MG63 (cell line): Measurements from ENCODE around the gene GP5. TPM values are rescaled to one million over a fixed set of nuclear protein-coding genes. Genes with fewer than 3 reads are reported as not detected.

Experiments
- DNase-seq: peaks from one replicate; pipeline ENCODE4 v3.0.0-alpha.2; 2020
- H3K27me3 ChIP-seq: fragments of 250-450 bp; sonication (Bioruptor Pico); 2 replicates; pipeline ENCODE4 v1.5.1; 2020; ENCODE audit warnings: mild to moderate bottlenecking, moderate library complexity
- H3K36me3 ChIP-seq: fragments of 250-450 bp; sonication (Bioruptor Pico); 2 replicates; pipeline ENCODE4 v1.5.1; 2020; ENCODE audit warnings: mild to moderate bottlenecking, moderate library complexity
- H3K4me3 ChIP-seq: fragments of 250-450 bp; sonication (Bioruptor Pico); 2 replicates; pipeline ENCODE4 v1.5.1; 2020; ENCODE audit warnings: mild to moderate bottlenecking, moderate library complexity
- H3K9me3 ChIP-seq: fragments of 250-450 bp; sonication (Bioruptor Pico); 2 replicates; pipeline ENCODE4 v1.5.1; 2020; ENCODE audit warnings: mild to moderate bottlenecking, moderate library complexity
- total RNA-seq: library from RNA; depleted of rRNA; stranded (reverse); fragments of >200 nt; shearing (Covaris generic); gene quantifications from 2 replicates; pipeline ENCODE4 v1.2.3, GENCODE V29; 2014; ENCODE audit warnings: low replicate concordance

GP5 gene
- total RNA-seq, 1 experiment from 2014 or later = not detected

GRCh38 chr3:194384569-194385001 is 14.5 kb downstream of the GP5 start:
- Histone ChIP-seq H3K36me3 (no peaks in the 10 kb centered on the region), H3K27me3 (no peaks in the 10 kb centered on the region; the same call in 1 of the 2 replicates), H3K4me3 (no peak overlapping the region), H3K9me3 (no peaks in the 10 kb centered on the region)
- DNase-seq = no peak

- no peaks in the 10 kb centered on the region; the same call in 1 of the 2 replicates for H3K27me3 ChIP-seq
Observed at GRCh38 chr3:194384156-194384555, 14.9 kb downstream of the GP5 start.

GRCh38 chr3:194383276-194383940 is 15.7 kb downstream of the GP5 start:
- H3K36me3 ChIP-seq = no peaks in the 10 kb centered on the region
- no peaks in the 10 kb centered on the region; the same call in 1 of the 2 replicates for H3K27me3 ChIP-seq
- H3K9me3 ChIP-seq = no peaks in the 10 kb centered on the region
- DNase-seq = no peak
- H3K4me3 ChIP-seq = no peak overlapping the region

More at GRCh38 chr3:194384156-194384555, 14.9 kb downstream of the GP5 start:
- H3K4me3 ChIP-seq = no peak overlapping the region
- no peak for DNase-seq
- no peaks in the 10 kb centered on the region for H3K36me3 ChIP-seq
- no peaks in the 10 kb centered on the region for H3K9me3 ChIP-seq

- no peaks in the 10 kb centered on the region for H3K9me3 ChIP-seq
- no peak for DNase-seq
- no peaks in the 10 kb centered on the region for H3K36me3 ChIP-seq
- no peak overlapping the region for H3K4me3 ChIP-seq
- H3K27me3 ChIP-seq = no peaks in the 10 kb centered on the region; the same call in 1 of the 2 replicates
Observed at GRCh38 chr3:194382892-194383223, 16.2 kb downstream of the GP5 start.

- no peak for DNase-seq
- Histone ChIP-seq H3K4me3 (no peak overlapping the region), H3K27me3 (no peaks in the 10 kb centered on the region; the same call in 1 of the 2 replicates), H3K36me3 (no peaks in the 10 kb centered on the region), H3K9me3 (no peaks in the 10 kb centered on the region)
Observed at GRCh38 chr3:194382196-194382891, 16.7 kb downstream of the GP5 start.

- no peaks in the 10 kb centered on the region for H3K9me3 ChIP-seq
- H3K4me3 ChIP-seq = no peak overlapping the region
- H3K27me3 ChIP-seq = no peaks in the 10 kb centered on the region; the same call in 1 of the 2 replicates
- DNase-seq = no peak
- H3K36me3 ChIP-seq = no peaks in the 10 kb centered on the region
Observed at GRCh38 chr3:194381460-194381875, 17.6 kb downstream of the GP5 start.

- no peak for DNase-seq
- H3K36me3 ChIP-seq = no peaks in the 10 kb centered on the region
- H3K4me3 ChIP-seq = no peak overlapping the region
- H3K9me3 ChIP-seq = no peaks in the 10 kb centered on the region
- H3K27me3 ChIP-seq = no peaks in the 10 kb centered on the region; the same call in 1 of the 2 replicates
Observed at GRCh38 chr3:194380326-194380725, 18.7 kb downstream of the GP5 start.

- no peaks in the 10 kb centered on the region; the same call in 1 of the 2 replicates for H3K27me3 ChIP-seq
- DNase-seq = no peak
- no peak overlapping the region for H3K4me3 ChIP-seq
- H3K36me3 ChIP-seq = no peaks in the 10 kb centered on the region
- H3K9me3 ChIP-seq = no peaks in the 10 kb centered on the region
Observed at GRCh38 chr3:194379651-194380050, 19.4 kb downstream of the GP5 start.

- Histone ChIP-seq H3K9me3 (no peaks in the 10 kb centered on the region), H3K4me3 (no peak overlapping the region), H3K36me3 (no peaks in the 10 kb centered on the region), H3K27me3 (no peaks in the 10 kb centered on the region; the same call in 1 of the 2 replicates)
- DNase-seq = no peak
Observed at GRCh38 chr3:194379231-194379630, 19.8 kb downstream of the GP5 start.

GRCh38 chr3:194377708-194378107 is 21.4 kb downstream of the GP5 start:
- no peak for DNase-seq
- Histone ChIP-seq H3K36me3 (no peaks in the 10 kb centered on the region), H3K9me3 (no peaks in the 10 kb centered on the region), H3K4me3 (no peak overlapping the region), H3K27me3 (no peaks in the 10 kb centered on the region; the same call in 1 of the 2 replicates)

- Histone ChIP-seq H3K4me3 (no peak overlapping the region), H3K27me3 (no peaks in the 10 kb centered on the region; the same call in 1 of the 2 replicates), H3K9me3 (no peaks in the 10 kb centered on the region), H3K36me3 (no peaks in the 10 kb centered on the region)
- no peak for DNase-seq
Observed at GRCh38 chr3:194376241-194376560, 22.9 kb downstream of the GP5 start.

- Histone ChIP-seq H3K27me3 (no peaks in the 10 kb centered on the region; the same call in 1 of the 2 replicates), H3K4me3 (no peak overlapping the region), H3K9me3 (no peaks in the 10 kb centered on the region), H3K36me3 (no peaks in the 10 kb centered on the region)
- no peak for DNase-seq
Observed at GRCh38 chr3:194375473-194376240, 23.4 kb downstream of the GP5 start.

- H3K27me3 ChIP-seq = no peaks in the 10 kb centered on the region; the same call in 1 of the 2 replicates
- no peaks in the 10 kb centered on the region for H3K36me3 ChIP-seq
- no peak for DNase-seq
- no peaks in the 10 kb centered on the region for H3K9me3 ChIP-seq
- H3K4me3 ChIP-seq = no peak overlapping the region
Observed at GRCh38 chr3:194374935-194375334, 24.1 kb downstream of the GP5 start.

- DNase-seq = no peak
- H3K4me3 ChIP-seq = no peak overlapping the region
- no peaks in the 10 kb centered on the region for H3K27me3 ChIP-seq
- H3K9me3 ChIP-seq = no peaks in the 10 kb centered on the region
- H3K36me3 ChIP-seq = no peaks in the 10 kb centered on the region
Observed at GRCh38 chr3:194373899-194374298, 25.2 kb downstream of the GP5 start.

GRCh38 chr3:194373028-194373427 is 26.0 kb downstream of the GP5 start:
- H3K27me3 ChIP-seq = no peaks in the 10 kb centered on the region
- H3K36me3 ChIP-seq = no peaks in the 10 kb centered on the region
- H3K4me3 ChIP-seq = no peak overlapping the region
- no peak for DNase-seq
- no peaks in the 10 kb centered on the region for H3K9me3 ChIP-seq

GRCh38 chr3:194370753-194371152 is 28.3 kb downstream of the GP5 start:
- Histone ChIP-seq H3K27me3 (no peaks in the 10 kb centered on the region), H3K4me3 (no peak overlapping the region), H3K9me3 (no peaks in the 10 kb centered on the region), H3K36me3 (no peaks in the 10 kb centered on the region)
- no peak for DNase-seq
